HG02970 (cell line): ENCODE results near the gene CEACAM19.
"Not testable (repeated sequence)": the region's sequence is repeated elsewhere in the genome, so short reads cannot be mapped to it uniquely, and the experiment has no call there.

ENCODE experiments used
- ATAC-seq: cut with Tn5 transposase; IDR thresholded peaks from one replicate; pipeline ENCODE4 v1.9.1; 2021; ENCODE audit warnings: mild to moderate bottlenecking, moderate library complexity, moderate number of reproducible peaks; ENCODE audit not compliant: unreplicated experiment, low FRiP score

CEACAM19 gene, protein sequence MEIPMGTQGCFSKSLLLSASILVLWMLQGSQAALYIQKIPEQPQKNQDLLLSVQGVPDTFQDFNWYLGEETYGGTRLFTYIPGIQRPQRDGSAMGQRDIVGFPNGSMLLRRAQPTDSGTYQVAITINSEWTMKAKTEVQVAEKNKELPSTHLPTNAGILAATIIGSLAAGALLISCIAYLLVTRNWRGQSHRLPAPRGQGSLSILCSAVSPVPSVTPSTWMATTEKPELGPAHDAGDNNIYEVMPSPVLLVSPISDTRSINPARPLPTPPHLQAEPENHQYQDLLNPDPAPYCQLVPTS

DNA sequence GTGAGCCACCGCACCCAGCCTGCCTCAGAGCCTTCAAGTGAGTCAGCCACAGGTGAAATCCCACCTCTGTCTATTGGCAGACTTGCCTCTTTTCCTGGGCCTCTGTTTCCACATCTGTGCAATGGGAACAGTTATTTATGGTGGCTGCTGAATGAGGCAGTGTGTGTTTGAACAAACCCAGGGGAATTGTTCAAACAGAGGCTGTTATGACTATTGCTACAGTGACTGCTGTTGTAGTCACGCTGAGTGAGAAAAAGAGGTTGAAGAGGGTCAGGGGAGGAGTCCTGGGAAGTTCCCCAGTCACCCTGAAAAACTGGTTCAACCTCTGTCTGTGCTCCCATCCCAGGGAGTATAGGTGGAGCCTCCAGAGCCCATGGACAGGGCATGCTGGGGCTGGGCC lies at the start of gene CEACAM19:
Gene CEACAM19 (plus strand): TSS at position 83 of the 400 bp plus-strand sequence. CDS start 450 bp downstream, outside the sequence.
- no peak for ATAC-seq

DNA sequence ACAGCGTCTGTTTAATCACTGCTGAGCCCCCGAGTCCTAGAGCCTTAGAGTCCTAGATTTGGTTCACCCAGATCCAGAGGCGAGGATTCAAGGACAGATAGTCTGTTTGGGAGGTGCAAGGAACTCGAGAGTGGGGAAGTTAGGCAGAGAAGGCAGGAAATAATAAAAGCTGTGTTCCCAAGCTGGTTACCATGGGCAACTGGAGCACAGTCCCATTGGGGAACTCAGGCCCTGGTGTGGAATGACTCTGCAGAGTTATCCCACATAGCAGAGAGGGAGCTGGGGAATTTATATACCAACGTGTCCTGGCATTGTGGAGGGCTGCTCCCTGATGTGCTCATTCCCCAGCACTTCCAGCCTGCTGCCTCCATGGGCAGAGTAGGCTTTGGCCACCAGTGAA lies 48.2 kb upstream of the CEACAM19 start:
- ATAC-seq = no peak

DNA sequence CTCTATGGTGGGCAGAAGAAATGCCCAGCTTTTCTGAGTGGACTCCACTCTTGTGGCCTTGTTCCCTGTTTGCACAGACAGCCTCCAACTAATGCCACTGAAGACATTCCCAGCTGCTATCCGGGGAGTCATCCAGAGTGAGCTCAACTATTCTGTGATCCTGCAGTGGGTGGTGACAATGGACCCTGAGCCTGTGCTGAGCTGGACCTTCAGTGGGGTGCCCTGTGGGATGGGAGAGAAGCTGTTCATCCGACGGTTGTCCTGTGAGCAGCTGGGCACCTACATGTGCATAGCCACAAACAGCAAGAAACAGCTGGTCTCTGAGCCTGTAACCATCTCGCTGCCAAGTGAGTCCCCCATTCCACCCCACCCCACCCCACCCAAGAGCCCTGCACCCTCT lies 47.7 kb upstream of the CEACAM19 start:
- ATAC-seq = no peak

DNA sequence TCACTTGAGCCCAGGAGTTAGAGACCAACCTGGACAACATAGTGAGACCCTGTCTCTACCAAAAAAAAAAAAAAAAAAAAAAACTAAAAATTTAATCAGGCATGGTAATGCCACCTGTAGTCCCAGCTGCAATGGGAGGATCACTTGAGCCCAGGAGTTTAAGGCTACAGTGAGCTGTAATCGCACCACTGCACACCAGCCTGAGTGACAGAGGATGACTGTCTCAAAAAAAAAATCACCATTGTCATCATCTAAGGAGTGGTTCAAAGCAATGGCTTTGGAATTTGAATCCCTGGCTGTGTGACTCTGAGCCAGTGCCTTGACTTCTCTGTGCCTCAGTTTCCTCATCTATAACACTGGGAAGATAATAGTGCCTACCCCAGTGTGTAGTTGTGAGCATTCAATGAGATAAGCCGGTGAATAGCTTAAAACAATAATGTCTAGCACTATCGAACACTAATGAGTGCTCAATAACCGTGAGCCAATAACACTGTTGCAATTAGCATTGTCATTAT lies 46.4 kb upstream of the CEACAM19 start:
- no peak for ATAC-seq

DNA sequence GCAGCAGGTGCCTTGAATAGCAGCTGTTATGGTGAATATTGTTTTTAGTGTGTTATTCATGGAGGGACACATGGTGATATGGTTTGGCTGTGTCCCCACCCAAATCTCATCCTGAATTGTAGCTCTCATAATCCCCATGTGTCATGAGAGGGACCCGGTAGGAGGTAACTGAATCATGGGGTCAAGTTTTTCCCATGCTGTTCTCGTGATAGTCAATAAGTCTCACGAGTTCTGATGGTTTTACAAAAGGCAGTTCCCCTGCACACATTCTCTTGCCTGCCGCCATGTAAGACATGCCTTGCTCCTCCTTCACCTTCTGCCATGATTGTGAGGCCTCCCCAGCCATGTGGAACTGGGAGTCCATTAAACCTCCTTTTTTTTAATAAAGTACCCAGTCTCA lies 45.6 kb upstream of the CEACAM19 start:
- ATAC-seq = not testable (repeated sequence)

DNA sequence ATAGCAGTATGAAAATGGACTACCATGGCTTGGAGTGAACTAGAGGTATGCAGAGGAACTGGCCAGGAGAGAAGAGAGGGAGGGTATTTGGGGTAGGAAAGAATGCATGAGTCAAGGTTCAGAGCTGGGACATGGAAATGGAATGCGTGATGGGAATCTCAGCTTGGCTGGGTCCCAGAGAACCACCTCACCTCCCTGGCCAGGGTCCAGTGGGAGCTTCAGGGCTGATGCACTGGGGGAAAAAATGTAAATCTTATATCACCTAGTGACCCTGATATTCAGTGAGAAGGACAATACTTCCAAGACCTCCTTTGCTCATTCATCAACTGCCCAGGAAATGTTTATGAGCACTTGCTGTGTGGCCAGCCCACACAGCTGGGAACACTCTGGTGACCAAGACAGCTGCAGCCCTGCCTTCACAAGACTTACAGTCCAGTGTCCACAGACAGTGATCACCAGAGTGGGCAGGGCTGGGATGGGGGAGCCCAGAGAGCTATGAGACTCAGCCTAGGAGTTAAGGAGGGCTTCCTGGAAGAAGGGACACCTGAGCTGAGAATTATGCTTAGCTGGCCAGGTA lies 45.1 kb upstream of the CEACAM19 start:
- no peak for ATAC-seq

DNA sequence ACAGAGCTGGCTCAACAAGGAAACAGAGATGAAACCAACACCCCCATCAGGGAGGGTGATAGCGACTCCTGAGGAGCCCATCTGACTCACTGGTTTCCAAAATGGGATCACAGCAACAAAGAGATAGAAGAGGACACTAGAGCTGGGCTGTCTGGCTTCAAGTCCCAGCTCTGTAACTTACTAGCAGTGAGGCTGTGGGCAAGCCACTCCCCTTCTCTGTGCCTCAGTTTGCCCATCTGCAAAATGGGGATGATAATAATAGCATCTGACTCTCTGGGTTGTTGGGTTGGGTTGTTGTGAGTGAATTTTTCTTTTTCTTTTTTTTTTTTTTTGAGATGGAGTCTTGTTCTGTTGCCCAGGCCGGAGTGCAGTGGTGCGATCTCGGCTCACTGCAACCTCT lies 43.7 kb upstream of the CEACAM19 start:
- no peak for ATAC-seq

DNA sequence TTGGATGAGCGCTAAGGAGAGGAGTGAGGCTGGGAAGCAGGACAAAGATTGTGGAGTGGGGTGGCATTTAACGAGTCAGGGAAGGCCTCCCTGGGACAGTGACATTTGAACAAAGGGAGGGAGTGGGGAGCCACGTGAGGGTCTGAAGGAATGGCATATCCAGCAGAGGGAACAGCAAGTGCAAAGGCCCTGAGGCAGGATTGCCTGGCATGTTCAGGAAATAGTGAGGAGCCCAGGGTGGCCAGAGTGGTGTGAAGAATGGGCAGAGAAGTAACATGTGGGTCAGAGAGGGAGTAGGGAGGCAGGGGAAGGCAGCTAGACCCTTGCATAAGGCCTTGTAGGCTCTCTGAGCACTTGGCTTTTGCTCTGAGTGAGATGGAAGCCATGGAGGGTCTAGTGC lies 42.5 kb upstream of the CEACAM19 start:
- ATAC-seq = no peak

DNA sequence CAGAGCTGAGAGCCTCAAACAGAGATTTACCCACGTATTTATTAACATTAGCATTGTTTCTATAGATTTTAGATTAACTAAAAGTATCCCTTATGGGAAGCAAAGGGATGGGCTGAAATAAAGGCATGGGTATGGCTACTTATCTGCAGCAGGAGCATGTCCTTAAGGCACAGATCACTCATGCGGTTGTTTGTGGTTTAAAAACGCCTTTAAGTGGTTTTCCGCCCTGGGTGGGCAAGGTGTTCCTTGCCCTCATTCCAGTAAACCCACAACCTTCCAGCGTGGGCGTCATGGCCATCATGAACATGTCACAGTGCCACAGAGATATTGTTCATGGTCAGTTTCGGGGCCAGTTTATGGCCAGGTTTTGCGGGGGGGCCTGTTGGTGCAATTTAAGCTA lies 39.7 kb upstream of the CEACAM19 start:
- ATAC-seq = not testable (repeated sequence)

DNA sequence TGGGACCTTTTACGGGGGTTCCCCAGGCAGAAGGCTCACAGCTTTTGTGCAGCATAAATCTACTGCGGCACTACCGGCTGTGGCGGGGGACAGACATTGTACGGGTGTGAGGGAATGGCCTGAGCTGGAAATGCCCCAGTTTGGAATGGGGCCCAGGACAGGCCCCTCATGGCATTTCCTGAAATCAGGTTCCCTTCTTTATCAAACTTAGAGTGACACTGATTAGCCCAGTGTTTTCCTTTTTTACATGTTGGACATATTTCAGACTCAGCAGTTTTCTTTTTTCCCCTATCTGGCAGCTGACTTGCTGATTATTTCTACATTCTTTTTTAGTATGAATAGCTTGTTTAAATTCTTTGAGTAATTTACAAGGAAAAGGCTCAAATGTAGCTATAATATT lies 37.2 kb upstream of the CEACAM19 start:
- ATAC-seq = not testable (repeated sequence)

DNA sequence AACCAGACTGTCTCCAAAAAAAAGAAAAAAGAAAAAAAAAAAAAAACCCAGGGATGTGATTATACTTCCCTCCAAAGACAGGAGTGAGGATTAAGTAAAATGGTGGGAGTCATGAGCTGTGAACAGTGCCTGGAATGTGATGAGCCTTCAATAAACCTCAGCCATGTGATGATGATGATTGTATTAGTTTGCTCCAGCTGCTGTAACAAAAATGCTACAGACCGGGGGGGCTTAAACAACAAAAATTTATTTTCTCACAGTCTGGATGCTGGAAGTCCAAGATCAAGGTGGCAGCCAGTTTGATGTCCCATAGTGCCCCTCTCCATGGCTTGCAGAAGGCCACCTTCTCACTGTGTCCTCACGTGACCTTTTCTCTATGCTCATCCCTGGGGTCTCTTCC lies 36.5 kb upstream of the CEACAM19 start:
- ATAC-seq = no peak

DNA sequence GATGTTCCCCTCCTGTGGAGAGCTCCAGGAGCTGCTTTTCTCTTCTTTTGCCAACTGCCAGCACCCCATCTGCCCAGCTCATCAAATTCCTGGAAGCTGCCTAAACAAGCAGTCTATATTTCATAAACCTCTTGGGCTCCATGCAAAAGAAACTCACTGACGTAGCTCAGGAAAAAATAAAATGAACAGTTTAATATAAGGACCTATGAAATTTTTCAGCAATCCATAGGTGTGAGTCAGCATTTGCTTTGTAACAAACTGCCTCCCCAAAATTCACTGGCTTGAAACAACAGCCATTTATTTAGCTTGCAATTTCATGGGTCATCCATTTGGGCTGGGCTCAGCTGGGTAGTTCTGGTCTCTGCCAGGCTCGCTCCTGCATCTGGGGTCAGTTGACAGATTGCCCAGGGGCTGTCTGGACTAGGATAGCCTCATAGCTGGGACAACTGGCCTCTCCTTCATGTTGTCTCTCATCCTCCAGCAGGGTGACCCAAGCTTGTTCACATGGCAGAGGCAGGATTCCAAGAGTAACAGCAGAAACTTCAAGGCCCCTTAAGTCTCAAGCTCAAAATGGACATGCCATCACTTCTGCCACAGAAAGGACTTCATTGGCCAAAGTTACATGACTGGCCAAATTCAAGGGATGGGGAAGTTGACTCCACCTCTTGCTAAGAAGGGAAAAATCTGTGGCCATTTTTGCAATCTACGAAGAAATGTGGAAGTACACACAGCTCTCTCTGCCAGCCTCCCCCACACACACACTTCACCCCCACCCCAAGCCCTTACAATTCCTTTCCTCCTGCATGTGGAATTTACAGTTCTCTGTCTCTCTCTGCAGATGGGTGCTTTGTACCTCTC lies 35.5 kb upstream of the CEACAM19 start:
- ATAC-seq = no peak

DNA sequence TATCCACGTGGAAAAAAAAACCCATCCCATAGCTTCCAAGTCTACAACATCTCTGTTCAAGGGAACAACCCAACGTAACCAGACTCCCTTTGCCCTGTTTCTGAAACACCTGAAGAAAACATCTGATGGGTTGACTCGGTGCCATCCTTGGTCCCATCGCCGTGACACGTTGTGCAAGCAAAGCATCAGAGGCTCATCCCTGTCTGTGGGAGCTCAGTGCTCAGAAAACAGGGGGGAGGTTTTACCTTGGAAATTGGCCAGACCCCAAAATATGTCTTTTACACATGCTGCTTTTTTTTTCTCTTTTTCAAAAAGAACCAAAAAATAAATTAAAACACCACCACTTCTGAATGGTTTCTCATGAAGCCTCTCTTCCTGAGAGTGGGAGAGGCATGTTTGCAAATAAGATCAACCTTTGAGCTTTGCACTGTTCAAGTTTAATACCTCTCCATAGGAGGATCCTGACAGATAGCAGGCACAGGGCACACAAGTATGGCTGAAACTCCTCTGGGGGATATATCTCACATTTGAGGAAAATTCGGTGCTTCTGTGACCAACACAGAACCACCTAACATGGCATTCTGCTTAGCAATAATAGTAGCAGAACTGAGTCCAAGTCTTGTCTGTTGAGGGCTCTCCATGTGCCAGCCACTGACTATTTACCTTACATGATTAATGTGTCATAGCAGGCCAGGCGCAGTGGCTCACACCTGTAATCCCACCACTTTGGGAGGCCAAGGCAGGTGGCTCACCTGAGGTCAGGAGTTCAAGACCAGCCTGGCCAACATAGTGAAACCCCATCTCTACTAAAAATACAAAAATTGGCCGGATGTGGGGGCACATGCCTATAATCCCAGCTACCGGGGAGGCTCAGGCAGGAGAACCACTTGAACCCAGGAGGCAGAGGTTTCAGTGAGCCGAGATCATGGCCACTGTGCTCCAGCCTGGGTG lies 34.6 kb upstream of the CEACAM19 start:
- ATAC-seq = no peak

DNA sequence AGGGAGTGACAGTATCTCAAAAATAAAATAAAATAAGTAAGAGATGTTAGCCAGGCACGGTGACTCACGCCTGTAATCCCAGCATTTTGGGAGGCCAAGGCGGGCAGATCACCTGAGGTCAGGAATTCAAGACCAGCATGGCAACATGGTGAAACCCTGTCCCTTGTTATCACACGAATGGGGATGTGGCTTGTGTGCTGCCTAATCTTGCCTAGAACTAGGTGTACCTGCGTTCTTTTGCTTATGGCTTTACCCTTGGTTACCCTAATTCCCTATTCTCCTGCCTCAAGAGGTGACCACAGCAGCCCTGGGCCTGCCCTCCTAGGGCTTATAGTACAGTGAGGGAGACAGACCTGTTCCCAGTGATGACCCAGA lies 33.9 kb upstream of the CEACAM19 start:
- no peak for ATAC-seq

DNA sequence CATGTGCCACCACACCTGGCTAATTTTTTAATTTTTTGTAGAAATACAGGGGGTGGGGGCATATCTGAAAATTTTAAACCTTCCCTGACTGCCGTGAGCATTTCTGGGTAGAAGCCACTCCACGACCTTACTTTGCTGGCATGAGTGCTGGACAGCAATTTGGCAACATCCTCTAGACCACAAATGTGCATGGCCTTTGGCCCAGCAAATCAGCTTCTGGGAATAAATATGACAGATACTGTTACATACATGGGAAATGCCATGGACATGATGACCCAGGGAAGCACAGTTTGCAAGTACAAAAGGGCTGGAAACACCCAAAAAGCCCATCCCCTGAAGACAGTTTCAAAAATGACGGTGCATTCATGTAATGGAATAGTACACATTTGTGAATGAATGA lies 30.8 kb upstream of the CEACAM19 start:
- no peak for ATAC-seq

DNA sequence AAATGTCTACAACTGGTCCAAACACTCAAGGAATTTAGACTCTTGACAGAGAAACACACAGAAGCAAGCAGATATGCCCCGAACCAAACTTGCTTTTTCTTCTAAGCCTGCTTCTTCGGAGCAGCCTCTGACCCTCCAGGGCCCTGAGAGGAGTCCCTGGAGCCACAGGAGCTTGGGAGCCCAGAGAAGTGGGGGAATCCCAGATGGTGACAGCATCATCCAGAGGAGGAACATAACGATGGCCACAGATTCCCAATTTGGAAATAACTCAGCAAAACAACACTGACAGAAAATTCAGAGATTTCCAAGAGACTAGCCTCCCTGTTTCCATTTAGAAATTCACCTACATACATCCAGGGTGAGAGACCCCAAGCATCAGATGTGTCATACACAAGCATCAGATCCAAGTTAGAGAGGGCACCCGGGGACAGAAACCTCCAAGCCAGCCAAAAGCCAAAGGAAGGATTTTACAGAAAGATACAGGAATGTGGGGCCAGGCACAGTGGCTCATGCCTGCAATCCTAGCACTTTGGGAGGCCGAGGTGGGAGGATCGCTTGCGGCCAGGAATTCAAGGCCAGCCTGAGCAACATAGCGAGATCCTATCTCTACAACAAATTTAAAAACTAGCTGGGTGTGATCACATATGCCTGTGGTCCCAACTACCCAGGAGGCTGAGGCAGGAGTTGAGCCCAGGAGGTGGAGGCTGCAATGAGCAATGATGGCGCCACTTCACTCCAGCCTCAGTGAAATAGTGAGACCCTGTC lies 29.6 kb upstream of the CEACAM19 start:
- no peak for ATAC-seq

DNA sequence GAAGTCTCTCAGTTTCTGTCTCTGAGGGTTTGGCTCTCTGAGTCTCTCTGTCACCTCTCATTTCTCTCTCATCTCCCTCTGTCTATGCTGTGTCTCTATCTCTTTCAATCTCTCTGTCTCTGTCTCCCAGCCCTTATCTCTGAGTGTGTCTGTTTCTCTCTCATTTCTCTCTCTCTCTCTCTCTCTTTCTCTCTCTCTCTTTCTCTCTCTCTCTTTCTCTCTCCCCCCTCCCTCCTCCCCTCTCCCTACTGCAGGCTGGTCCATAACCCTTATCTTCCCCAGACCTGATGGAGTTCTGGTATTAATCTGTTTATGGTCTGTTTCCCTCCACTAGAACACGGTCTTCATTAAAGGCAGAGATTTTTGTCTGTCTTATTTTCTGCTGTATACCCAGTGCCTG lies 28.9 kb upstream of the CEACAM19 start:
- no peak for ATAC-seq

DNA sequence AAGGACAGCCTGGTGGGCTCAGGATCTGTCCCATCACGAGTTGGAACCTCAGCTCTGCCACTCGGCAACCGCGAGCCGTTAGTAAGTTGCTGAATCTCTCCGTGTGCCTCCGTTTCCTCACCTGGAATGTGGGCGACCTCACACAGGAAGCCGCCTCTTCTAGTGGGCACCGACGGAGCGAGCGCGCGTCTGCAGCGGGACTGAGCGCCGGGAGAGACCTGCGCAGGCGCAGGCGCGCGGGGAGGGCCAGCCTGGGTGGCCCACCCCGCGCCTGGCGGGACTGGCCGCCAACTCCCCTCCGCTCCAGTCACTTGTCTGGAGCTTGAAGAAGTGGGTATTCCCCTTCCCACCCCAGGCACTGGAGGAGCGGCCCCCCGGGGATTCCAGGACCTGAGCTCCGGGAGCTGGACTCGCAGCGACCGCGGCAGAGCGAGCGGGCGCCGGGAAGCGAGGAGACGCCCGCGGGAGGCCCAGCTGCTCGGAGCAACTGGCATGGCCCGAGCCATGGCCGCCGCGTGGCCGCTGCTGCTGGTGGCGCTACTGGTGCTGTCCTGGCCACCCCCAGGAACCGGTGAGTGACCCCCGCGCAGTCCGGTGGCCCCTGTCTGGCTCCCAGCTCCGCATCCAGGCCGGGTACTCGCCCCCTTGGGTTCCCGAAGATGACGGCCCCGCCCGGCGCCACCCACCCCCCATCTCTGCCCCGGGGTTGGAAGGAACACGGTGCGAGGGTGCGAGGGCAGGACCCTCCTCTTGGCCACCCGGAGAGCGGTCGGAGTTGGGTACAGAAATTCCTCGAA lies 27.5 kb upstream of the CEACAM19 start, which contains the start of gene PVR:
Gene PVR (plus strand): TSS at position 306 of the 797 bp plus-strand sequence. CDS start 187 bp downstream, at position 493.
- ATAC-seq = no peak
